ENCODE results near the gene ANP32A.
A peak's percentile ranks its signal among the peaks of the same experiment; 100 is the strongest.

ANP32A gene

DNA sequence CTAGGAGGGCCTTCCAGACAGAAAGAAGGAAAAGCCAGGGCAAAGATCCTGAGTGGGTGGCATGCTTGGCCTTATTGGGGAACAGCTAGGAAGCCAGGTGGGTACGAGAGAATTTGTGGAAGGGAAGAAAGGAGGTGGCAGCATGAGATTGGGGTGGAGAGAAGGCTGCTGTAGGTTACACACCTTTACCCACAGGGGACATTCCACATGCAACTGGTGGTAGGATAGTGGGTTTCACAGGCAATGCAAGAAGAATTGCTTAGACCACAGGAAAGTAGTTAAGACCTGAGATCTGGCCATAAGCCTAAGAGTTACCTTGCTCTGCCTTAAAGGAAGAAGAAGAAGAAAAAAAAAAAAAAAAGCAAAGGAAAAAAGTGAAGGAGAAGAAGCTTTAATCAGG is 19.8 kb downstream of the ANP32A start:
- DNase-seq (ENCODE audit: extremely low read depth in 1 of 2, low read depth in 1 of 2) = no peak

- no peak for DNase-seq (ENCODE audit: extremely low read depth in 1 of 2, low read depth in 1 of 2)
Observed at GRCh38 chr15:68798346-68799094, 22.2 kb downstream of the ANP32A start.

DNA sequence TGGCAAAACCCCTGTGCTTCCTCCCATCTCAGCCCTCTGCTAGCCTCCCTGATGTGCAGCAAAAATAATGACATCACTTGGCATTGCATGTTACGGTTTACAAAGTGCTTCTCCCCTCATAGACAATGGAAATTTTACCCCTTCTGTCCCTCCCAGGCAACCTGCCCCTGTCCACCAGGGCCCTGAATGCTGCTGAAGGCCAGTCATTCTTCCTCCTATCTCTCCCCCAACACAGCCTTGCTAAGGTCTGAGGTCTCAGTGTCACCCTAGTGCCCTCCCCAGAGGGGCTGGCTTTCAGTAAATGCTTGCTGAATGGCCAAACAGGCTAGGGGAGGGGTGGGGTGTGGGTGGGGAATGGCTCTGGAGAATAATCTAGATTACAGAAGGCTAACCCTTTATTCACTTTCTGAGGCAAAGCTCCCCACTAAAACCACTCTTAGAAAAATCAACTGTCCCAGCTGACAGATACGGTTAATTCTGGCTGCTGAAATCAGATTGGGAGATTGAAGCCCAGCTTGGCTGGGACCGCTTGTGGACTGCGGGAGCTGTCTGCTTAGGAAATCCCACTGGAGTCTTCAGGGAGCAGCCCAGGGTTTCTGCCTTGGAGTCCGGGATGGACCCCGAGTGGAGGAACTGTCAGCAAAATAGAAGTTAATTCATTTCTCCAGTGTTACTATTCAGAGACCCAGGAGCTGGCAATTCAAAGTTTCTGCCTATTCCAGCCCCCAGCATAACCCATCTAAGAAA is 22.9 kb downstream of the ANP32A start:
- DNase-seq (ENCODE audit: extremely low read depth in 1 of 2, low read depth in 1 of 2) = no peak

GRCh38 chr15:68797191-68797590 is 23.5 kb downstream of the ANP32A start:
- no peak for DNase-seq (ENCODE audit: extremely low read depth in 1 of 2, low read depth in 1 of 2)

- no peak for DNase-seq (ENCODE audit: extremely low read depth in 1 of 2, low read depth in 1 of 2)
Observed at GRCh38 chr15:68796576-68796975, 24.1 kb downstream of the ANP32A start.

GRCh38 chr15:68795298-68795848 is 25.3 kb downstream of the ANP32A start:
- DNase-seq (ENCODE audit: extremely low read depth in 1 of 2, low read depth in 1 of 2) = peak in 1 of 2 donors; percentile 41

GRCh38 chr15:68794863-68795262 is 25.8 kb downstream of the ANP32A start:
- DNase-seq (ENCODE audit: extremely low read depth in 1 of 2, low read depth in 1 of 2) = no peak

GRCh38 chr15:68794307-68794706 is 26.4 kb downstream of the ANP32A start:
- DNase-seq (ENCODE audit: extremely low read depth in 1 of 2, low read depth in 1 of 2) = no peak

- DNase-seq (ENCODE audit: extremely low read depth in 1 of 2, low read depth in 1 of 2) = no peak
Observed at GRCh38 chr15:68793776-68794175, 26.9 kb downstream of the ANP32A start.

DNA sequence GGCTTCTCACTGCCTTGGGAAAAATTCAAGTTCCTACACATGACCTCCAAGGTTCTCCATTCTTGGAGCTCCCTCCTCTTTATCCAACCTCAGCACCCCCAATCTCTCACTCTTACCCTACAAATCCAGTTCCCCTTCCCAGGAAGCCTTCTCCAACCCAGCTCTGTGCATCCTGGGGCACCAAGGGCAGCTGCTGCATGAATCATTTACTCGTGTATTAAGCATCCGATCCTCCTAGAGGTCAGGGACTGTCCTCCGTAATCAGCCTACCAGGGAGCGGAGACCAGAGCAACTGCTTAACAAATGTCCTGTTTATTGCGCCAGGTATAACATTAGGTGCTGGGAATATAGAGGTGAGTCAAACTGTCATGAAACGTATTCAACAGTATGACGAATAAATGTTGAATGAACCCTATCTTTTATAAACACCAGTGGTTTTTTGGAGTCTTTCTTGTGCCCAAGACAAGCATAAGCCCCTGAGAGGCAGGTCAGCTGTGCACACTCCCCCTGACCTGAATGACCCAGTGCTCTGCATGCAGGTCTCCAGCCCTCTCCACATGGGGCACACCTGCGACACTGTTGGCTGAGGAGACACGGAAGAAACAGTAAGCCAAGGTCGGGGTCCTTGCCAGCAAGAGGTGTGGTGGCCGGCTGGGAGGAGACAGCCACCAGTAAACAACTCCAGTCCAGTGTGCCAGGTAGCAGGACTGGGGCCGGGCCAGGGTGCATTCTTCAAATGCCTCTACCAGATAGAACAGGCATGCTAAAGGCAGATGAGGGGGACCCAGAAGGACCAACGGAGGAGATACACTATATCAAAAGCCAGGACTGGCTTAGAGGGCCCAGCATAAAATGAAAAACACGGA is 27.6 kb downstream of the ANP32A start:
- DNase-seq (ENCODE audit: extremely low read depth in 1 of 2, low read depth in 1 of 2) = no peak

- peak; percentile 50 to 59 for DNase-seq (ENCODE audit: extremely low read depth in 1 of 2, low read depth in 1 of 2)
Observed at GRCh38 chr15:68791431-68792283, 29.0 kb downstream of the ANP32A start.

GRCh38 chr15:68790910-68791309 is 29.8 kb downstream of the ANP32A start:
- DNase-seq (ENCODE audit: extremely low read depth in 1 of 2, low read depth in 1 of 2) = no peak

DNA sequence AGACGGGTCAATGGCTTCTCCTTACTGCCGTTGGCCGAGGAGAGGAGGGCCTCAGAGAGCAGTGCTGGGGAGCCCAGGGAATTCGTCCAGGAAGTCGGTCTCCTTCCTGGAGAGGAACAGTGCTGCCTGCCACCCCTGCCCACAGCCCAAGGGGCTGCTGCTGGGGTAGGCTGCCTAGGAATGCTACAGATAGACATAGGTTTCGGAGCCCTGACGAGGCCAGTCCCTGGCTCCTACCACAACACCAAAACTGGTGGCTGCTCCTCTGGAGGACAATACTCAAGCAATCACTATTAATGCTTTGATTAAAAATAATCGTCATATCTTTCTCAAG is 30.5 kb downstream of the ANP32A start:
- DNase-seq (ENCODE audit: extremely low read depth in 1 of 2, low read depth in 1 of 2) = no peak

DNA sequence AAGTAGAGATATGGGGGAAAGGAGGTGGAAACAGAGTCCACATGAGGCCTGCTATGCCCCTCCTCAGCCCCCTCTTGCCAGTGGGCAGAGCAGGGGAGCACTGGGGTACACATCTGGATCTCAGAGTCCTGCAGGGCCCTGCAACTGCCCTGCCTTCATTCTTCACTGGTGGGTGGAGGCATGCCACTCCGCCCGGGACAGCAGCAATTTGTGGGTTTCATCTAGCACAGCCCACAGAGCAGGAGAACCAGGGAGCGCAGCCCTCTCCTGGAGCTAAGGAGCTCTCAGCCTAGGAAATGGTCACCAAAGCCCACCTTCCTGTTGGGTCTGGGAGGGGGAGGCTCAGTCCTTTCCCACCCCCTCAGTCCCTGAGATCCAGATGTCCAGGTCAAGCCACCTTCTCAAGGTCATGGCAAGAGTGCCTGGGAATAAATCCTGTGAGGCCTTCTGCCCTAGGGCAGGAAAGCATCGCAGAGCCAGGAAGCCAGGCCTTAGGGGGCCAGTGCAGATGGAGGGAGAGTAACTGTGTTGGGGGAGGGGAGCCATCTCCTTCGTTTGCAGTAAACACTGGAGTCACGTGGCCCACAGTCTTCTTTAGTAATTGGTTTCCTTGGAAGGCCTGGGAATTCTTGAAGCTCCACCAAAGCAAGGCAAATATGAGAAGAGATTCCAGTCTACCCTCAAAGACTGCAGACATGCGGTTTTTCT is 31.0 kb downstream of the ANP32A start:
- DNase-seq (ENCODE audit: extremely low read depth in 1 of 2, low read depth in 1 of 2) = no peak

- DNase-seq (ENCODE audit: extremely low read depth in 1 of 2, low read depth in 1 of 2) = no peak
Observed at GRCh38 chr15:68789091-68789490, 31.6 kb downstream of the ANP32A start.

GRCh38 chr15:68788264-68788624 is 32.5 kb downstream of the ANP32A start:
- DNase-seq (ENCODE audit: extremely low read depth in 1 of 2, low read depth in 1 of 2) = no peak

DNA sequence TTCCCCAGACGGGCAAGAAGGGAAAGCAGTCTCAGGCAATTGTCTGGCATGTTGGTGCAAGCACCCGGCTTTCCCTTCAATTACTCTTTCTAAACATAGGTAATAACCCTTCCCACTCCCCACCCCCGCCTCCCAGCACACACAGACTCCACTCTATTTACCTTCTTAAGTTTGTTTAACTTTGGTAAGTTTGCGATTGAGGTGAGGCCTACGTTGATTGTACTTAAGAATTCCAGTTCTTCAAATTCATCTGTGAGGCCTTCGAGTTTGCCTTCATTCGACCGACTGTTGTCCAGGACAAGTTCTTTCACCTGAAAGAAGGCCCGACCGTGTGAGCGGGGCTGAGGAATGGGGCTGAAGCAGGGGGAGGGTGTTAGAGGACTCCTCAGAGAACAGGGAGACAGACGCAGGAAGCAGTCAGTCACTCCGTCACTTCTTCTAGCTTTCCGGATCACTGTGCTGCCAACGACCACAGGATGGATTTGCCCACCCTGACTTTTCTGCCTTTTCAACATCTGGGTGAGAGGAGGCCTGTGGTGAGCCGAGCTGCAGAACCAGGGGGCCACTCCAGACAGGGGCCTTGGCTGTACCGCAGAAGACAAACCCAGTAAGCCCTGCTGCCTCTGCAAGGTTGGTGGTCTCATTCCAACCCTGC is 33.0 kb downstream of the ANP32A start:
- DNase-seq (ENCODE audit: extremely low read depth in 1 of 2, low read depth in 1 of 2) = no peak

GRCh38 chr15:68786753-68787152 is 33.9 kb downstream of the ANP32A start:
- no peak for DNase-seq (ENCODE audit: extremely low read depth in 1 of 2, low read depth in 1 of 2)

GRCh38 chr15:68785541-68785940 is 35.2 kb downstream of the ANP32A start:
- no peak for DNase-seq (ENCODE audit: extremely low read depth in 1 of 2, low read depth in 1 of 2)
